H1 (cell line): ENCODE results near the gene ZNF473. TPM values are rescaled to one million over a fixed set of nuclear protein-coding genes. Genes with fewer than 3 reads are reported as not detected.

Experiments used
- CBX8 ChIP-seq: fragments of 300-800, 300-1000 bp; sonication (generic); IDR thresholded peaks from 2 replicates; pipeline ENCODE4 v1.7.1; 2016; ENCODE audit warnings: low read depth, low read length, borderline replicate concordance
- FOSL1 ChIP-seq: IDR thresholded peaks from 2 replicates; pipeline ENCODE4 v1.6.1; 2011; ENCODE audit warnings: mild to moderate bottlenecking, low read depth, low read length, moderate library complexity; ENCODE audit not compliant: insufficient read depth
- MAFK ChIP-seq: IDR thresholded peaks from 2 replicates; pipeline ENCODE4 v1.6.1; 2012; ENCODE audit warnings: low read depth, mild to moderate bottlenecking, improper control_type of control experiment, low read length
- SIN3A ChIP-seq, 2 experiments: IDR thresholded peaks in 1 of 2; conservative IDR thresholded peaks in 1 of 2; 2 replicates each; pipeline ENCODE4 v1.6.1; 2011 to 2012; ENCODE audit warnings: low read length in 2 of 2, improper control_type of control experiment in 1 of 2, low read depth in 1 of 2, mild to moderate bottlenecking in 1 of 2
- TAF1 ChIP-seq: IDR thresholded peaks from 2 replicates; pipeline ENCODE4 v1.6.1; 2011; ENCODE audit warnings: mild to moderate bottlenecking, low read depth, low read length
- polyA plus RNA-seq, 7 experiments: library from polyadenylated mRNA; depleted of rRNA in 3 of 7; stranded (reverse) in 5 of 7; unstranded in 2 of 7; fragments of >200 nt in 5 of 7; fragments of 200-250 nt in 2 of 7; gene quantifications; 1 replicate in 5 of 7; 2 replicates in 1 of 7; 4 replicates in 1 of 7; pipeline versions ENCODE4 v1.2.1 to v1.2.3, GENCODE V29; 2011 to 2013; ENCODE audit warnings: missing spikeins in 2 of 7, mixed read lengths in 2 of 7
- total RNA-seq: library from RNA; stranded (reverse); fragmentation: NEBNext Ultra II Directional; extraction: Animal tissue kit (Norgen Biotek cat#: 25700); gene quantifications from 2 replicates; pipeline ENCODE4 v1.2.1, GENCODE V29; 2021
- TF ChIP-seq, protein P1 (sequence below): fragments of 300-600 bp; sonication (generic); IDR thresholded peaks from 2 replicates; pipeline ENCODE4 v1.7.1; 2012; ENCODE audit warnings: low read length, moderate library complexity, mild to moderate bottlenecking, inconsistent platforms; ENCODE audit not compliant: insufficient replicate concordance
- TF ChIP-seq, protein P2 (sequence below): IDR thresholded peaks from 2 replicates; pipeline ENCODE4 v1.6.1; 2012; ENCODE audit warnings: inconsistent platforms

Gene ZNF473
- total and polyA plus RNA-seq, 2 of the 8 experiments (the other 6 are each of a cell fraction or from before 2014, with no cell fraction given): 5.2 to 11.7 TPM

DNA sequence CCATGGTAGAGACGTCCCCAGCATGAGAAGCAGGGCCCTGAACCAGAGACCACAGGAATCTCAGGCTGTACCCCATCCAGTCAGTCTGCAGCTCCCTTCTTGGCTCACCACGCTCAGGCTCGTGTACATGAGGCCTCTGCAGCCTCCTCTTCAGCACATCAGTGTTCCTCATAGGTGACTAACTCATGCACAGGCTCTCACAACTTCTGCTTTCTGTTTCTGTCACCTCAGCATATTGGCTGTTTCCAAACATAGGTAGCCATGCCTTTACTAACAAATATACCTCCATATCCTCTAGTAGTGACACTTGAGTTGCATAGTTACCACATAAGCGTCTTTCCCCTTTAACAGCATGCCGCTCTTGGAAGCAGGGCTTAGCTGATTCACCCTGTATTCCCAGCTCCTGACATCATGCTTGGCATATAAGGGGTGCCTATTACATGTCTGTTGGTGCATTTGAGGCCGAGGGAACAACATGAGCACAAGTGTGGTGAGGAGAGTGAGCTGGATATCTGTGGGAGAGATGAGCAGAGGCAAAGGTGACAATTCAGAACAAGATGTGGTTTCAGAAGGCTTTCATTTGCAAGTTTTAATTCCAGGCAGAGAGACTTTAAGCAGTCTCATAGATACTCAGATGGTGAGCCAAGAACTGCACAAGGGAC, 16.7 kb downstream of the ZNF473 start (continued):
- TF ChIP-seq, protein P1, sequence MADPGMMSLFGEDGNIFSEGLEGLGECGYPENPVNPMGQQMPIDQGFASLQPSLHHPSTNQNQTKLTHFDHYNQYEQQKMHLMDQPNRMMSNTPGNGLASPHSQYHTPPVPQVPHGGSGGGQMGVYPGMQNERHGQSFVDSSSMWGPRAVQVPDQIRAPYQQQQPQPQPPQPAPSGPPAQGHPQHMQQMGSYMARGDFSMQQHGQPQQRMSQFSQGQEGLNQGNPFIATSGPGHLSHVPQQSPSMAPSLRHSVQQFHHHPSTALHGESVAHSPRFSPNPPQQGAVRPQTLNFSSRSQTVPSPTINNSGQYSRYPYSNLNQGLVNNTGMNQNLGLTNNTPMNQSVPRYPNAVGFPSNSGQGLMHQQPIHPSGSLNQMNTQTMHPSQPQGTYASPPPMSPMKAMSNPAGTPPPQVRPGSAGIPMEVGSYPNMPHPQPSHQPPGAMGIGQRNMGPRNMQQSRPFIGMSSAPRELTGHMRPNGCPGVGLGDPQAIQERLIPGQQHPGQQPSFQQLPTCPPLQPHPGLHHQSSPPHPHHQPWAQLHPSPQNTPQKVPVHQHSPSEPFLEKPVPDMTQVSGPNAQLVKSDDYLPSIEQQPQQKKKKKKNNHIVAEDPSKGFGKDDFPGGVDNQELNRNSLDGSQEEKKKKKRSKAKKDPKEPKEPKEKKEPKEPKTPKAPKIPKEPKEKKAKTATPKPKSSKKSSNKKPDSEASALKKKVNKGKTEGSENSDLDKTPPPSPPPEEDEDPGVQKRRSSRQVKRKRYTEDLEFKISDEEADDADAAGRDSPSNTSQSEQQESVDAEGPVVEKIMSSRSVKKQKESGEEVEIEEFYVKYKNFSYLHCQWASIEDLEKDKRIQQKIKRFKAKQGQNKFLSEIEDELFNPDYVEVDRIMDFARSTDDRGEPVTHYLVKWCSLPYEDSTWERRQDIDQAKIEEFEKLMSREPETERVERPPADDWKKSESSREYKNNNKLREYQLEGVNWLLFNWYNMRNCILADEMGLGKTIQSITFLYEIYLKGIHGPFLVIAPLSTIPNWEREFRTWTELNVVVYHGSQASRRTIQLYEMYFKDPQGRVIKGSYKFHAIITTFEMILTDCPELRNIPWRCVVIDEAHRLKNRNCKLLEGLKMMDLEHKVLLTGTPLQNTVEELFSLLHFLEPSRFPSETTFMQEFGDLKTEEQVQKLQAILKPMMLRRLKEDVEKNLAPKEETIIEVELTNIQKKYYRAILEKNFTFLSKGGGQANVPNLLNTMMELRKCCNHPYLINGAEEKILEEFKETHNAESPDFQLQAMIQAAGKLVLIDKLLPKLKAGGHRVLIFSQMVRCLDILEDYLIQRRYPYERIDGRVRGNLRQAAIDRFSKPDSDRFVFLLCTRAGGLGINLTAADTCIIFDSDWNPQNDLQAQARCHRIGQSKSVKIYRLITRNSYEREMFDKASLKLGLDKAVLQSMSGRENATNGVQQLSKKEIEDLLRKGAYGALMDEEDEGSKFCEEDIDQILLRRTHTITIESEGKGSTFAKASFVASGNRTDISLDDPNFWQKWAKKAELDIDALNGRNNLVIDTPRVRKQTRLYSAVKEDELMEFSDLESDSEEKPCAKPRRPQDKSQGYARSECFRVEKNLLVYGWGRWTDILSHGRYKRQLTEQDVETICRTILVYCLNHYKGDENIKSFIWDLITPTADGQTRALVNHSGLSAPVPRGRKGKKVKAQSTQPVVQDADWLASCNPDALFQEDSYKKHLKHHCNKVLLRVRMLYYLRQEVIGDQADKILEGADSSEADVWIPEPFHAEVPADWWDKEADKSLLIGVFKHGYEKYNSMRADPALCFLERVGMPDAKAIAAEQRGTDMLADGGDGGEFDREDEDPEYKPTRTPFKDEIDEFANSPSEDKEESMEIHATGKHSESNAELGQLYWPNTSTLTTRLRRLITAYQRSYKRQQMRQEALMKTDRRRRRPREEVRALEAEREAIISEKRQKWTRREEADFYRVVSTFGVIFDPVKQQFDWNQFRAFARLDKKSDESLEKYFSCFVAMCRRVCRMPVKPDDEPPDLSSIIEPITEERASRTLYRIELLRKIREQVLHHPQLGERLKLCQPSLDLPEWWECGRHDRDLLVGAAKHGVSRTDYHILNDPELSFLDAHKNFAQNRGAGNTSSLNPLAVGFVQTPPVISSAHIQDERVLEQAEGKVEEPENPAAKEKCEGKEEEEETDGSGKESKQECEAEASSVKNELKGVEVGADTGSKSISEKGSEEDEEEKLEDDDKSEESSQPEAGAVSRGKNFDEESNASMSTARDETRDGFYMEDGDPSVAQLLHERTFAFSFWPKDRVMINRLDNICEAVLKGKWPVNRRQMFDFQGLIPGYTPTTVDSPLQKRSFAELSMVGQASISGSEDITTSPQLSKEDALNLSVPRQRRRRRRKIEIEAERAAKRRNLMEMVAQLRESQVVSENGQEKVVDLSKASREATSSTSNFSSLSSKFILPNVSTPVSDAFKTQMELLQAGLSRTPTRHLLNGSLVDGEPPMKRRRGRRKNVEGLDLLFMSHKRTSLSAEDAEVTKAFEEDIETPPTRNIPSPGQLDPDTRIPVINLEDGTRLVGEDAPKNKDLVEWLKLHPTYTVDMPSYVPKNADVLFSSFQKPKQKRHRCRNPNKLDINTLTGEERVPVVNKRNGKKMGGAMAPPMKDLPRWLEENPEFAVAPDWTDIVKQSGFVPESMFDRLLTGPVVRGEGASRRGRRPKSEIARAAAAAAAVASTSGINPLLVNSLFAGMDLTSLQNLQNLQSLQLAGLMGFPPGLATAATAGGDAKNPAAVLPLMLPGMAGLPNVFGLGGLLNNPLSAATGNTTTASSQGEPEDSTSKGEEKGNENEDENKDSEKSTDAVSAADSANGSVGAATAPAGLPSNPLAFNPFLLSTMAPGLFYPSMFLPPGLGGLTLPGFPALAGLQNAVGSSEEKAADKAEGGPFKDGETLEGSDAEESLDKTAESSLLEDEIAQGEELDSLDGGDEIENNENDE: no peak
- TF ChIP-seq CBX8 (no peak), FOSL1 (no peak), MAFK (no peak), TAF1 (no peak), SIN3A (conservative IDR thresholded peaks at IDR 0.05 in 1 of 2, IDR thresholded peaks at IDR 0.05 in 1 of 2; ENCODE audit: low read depth in 1 of 2, low read length in 2 of 2) (no peak)
- TF ChIP-seq, protein P2, sequence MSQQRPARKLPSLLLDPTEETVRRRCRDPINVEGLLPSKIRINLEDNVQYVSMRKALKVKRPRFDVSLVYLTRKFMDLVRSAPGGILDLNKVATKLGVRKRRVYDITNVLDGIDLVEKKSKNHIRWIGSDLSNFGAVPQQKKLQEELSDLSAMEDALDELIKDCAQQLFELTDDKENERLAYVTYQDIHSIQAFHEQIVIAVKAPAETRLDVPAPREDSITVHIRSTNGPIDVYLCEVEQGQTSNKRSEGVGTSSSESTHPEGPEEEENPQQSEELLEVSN: no peak
